OCI-LY1 (cell line): ENCODE results near the gene DNAAF2.

Experiments
- H2AFZ ChIP-seq: fragments of 200-600 bp; sonication (generic), shearing (Covaris generic); 2 replicates; pipeline ENCODE4 v1.6.0; 2014; ENCODE audit warnings: antibody characterized with exemption, mild to moderate bottlenecking, low read length
- H3F3A ChIP-seq: fragments of 200-600 bp; sonication (generic), shearing (Covaris generic); 2 replicates; pipeline ENCODE4 v1.6.0; 2014; ENCODE audit warnings: mild to moderate bottlenecking, antibody characterized with exemption, low read length, moderate library complexity; ENCODE audit not compliant: insufficient read depth
- H3K27ac ChIP-seq: fragments of 200-600 bp; sonication (generic); 2 replicates; pipeline ENCODE4 v1.5.1; 2014; ENCODE audit warnings: low read length, mixed run types, mild to moderate bottlenecking, low read depth; ENCODE audit not compliant: poor library complexity, severe bottlenecking
- H3K27me3 ChIP-seq: fragments of 200-600 bp; sonication (generic); 2 replicates; pipeline ENCODE4 v1.6.0; 2014; ENCODE audit warnings: antibody characterized with exemption, mild to moderate bottlenecking, low read length, moderate library complexity; ENCODE audit not compliant: insufficient read depth
- H3K36me3 ChIP-seq: fragments of 200-600 bp; sonication (generic); 2 replicates; pipeline ENCODE4 v1.6.1; 2014; ENCODE audit warnings: mild to moderate bottlenecking, antibody characterized with exemption, low read length, moderate library complexity, mixed read lengths; ENCODE audit not compliant: insufficient read depth
- H3K4me1 ChIP-seq: fragments of 200-600 bp; sonication (generic); 2 replicates; pipeline ENCODE4 v1.5.1; 2014; ENCODE audit warnings: mild to moderate bottlenecking, low read length, moderate library complexity; ENCODE audit not compliant: insufficient read depth, severe bottlenecking
- H3K4me2 ChIP-seq: fragments of 200-600 bp; sonication (generic), shearing (Covaris generic); 2 replicates; pipeline ENCODE4 v1.6.1; 2014; ENCODE audit warnings: low read length
- H3K4me3 ChIP-seq: fragments of 200-600 bp; sonication (generic); 2 replicates; pipeline ENCODE4 v1.5.1; 2014; ENCODE audit warnings: low read length, low read depth, mild to moderate bottlenecking, mixed read lengths; ENCODE audit not compliant: poor library complexity, severe bottlenecking
- H3K79me2 ChIP-seq: fragments of 200-600 bp; shearing (Covaris generic); 2 replicates; pipeline ENCODE4 v1.6.1; 2016; ENCODE audit warnings: mixed run types, low read length, mixed read lengths; ENCODE audit not compliant: insufficient read depth
- H3K9ac ChIP-seq: fragments of 200-600 bp; sonication (generic), shearing (Covaris generic); 2 replicates; pipeline ENCODE4 v1.6.1; 2014; ENCODE audit warnings: mild to moderate bottlenecking, low read length, mixed read lengths
- H3K9me2 ChIP-seq: fragments of 200-600 bp; sonication (generic), shearing (Covaris generic); 2 replicates; pipeline ENCODE4 v1.6.1; 2014; ENCODE audit warnings: low read depth, mild to moderate bottlenecking, low read length, mixed read lengths
- H3K9me3 ChIP-seq: fragments of 200-600 bp; shearing (Covaris generic); 2 replicates; pipeline ENCODE4 v1.6.1; 2014; ENCODE audit warnings: low read length, mixed read lengths
- H4K20me1 ChIP-seq: fragments of 200-600 bp; sonication (generic), shearing (Covaris generic); 2 replicates; pipeline ENCODE4 v1.6.0; 2016; ENCODE audit warnings: mild to moderate bottlenecking, low read length; ENCODE audit not compliant: insufficient read depth
- CTCF ChIP-seq: fragments of 200-600 bp; sonication (generic), shearing (Covaris generic); IDR thresholded peaks from 2 replicates; pipeline ENCODE4 v1.5.1; 2017; ENCODE audit warnings: mild to moderate bottlenecking, antibody characterized with exemption, low read length, moderate library complexity, mixed read lengths
- EZH2 ChIP-seq: fragments of 200-600 bp; sonication (generic), shearing (Covaris generic); IDR thresholded peaks from 2 replicates; pipeline ENCODE4 v1.8.0; 2017; ENCODE audit warnings: borderline replicate concordance, mixed run types, mild to moderate bottlenecking, antibody characterized with exemption, low read length, moderate library complexity, mixed read lengths

DNAAF2 gene

GRCh38 chr14:49612671-49613070 is 22.4 kb downstream of the DNAAF2 start:
- no peak overlapping the region for H3K4me2 ChIP-seq
- peaks cover 8% of the 10 kb centered on the region; the same call in 1 of the 2 replicates for H3K79me2 ChIP-seq
- peaks cover 7% of the 10 kb centered on the region for H3K4me1 ChIP-seq
- no peaks in the 10 kb centered on the region for H3K27me3 ChIP-seq
- no peaks in the 10 kb centered on the region for H3K9me3 ChIP-seq
- H3K27ac ChIP-seq = no peak overlapping the region
- no peak overlapping the region for H2AFZ ChIP-seq
- no peak for TF ChIP-seq EZH2
- TF ChIP-seq CTCF = no peak
- no peaks in the 10 kb centered on the region for H4K20me1 ChIP-seq
- no peaks in the 10 kb centered on the region for H3K9me2 ChIP-seq
- H3K36me3 ChIP-seq = peaks cover 66% of the 10 kb centered on the region
- H3F3A ChIP-seq = peaks cover 3% of the 10 kb centered on the region; the same call in 1 of the 2 replicates
- H3K4me3 ChIP-seq = no peak overlapping the region
- H3K9ac ChIP-seq = no peak overlapping the region

- peaks cover 66% of the 10 kb centered on the region for H3K36me3 ChIP-seq
- TF ChIP-seq EZH2 = no peak
- no peak for TF ChIP-seq CTCF
- H3K4me3 ChIP-seq = no peak overlapping the region
- peaks cover 8% of the 10 kb centered on the region; the same call in 1 of the 2 replicates for H3K79me2 ChIP-seq
- H3F3A ChIP-seq = peaks cover 3% of the 10 kb centered on the region; the same call in 1 of the 2 replicates
- H3K4me1 ChIP-seq = peaks cover 7% of the 10 kb centered on the region
- H3K9ac ChIP-seq = no peak overlapping the region
- H4K20me1 ChIP-seq = no peaks in the 10 kb centered on the region
- H3K27me3 ChIP-seq = no peaks in the 10 kb centered on the region
- no peak overlapping the region for H2AFZ ChIP-seq
- no peak overlapping the region for H3K27ac ChIP-seq
- H3K4me2 ChIP-seq = no peak overlapping the region
- H3K9me2 ChIP-seq = no peaks in the 10 kb centered on the region
- no peaks in the 10 kb centered on the region for H3K9me3 ChIP-seq
Measured at GRCh38 chr14:49612251-49612650, 22.8 kb downstream of the DNAAF2 start.

GRCh38 chr14:49607583-49607982 is 27.5 kb downstream of the DNAAF2 start:
- Histone ChIP-seq H3K4me3 (no peak overlapping the region), H3K27me3 (no peaks in the 10 kb centered on the region), H4K20me1 (no peaks in the 10 kb centered on the region), H3K9ac (no peak overlapping the region), H3K79me2 (peaks cover 8% of the 10 kb centered on the region; the same call in 1 of the 2 replicates), H3K9me3 (no peaks in the 10 kb centered on the region), H3F3A (no peaks in the 10 kb centered on the region), H3K4me2 (no peak overlapping the region), H3K4me1 (peaks cover 7% of the 10 kb centered on the region), H2AFZ (no peak overlapping the region), H3K9me2 (no peaks in the 10 kb centered on the region), H3K27ac (no peak overlapping the region), H3K36me3 (peaks cover 73% of the 10 kb centered on the region)
- TF ChIP-seq CTCF (no peak), EZH2 (no peak)
